ENCODE data around the gene IER3.
A peak's percentile ranks its signal among the peaks of the same experiment; 100 is the strongest.

Gene IER3

DNA sequence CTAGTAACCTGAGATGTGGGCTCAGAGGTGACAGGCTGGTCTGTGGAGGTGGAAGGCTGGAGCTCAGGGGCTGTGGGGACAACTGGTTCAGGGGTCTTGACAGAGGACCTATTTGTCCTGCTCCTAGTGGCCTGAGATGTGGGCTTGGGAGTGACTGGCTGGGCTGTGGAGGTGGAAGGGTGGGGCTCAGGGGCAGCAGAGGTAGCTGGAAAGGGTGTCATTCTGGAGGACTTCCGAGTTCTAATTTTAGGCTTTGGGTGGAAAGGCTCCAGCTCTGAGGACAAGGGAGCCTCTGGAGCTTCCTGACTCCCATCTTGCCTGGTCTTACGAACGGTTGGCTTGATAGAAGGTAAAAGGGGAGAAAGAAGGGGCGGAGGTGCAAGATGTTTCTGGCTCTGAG, 38.7 kb downstream of the IER3 start:
- TF ChIP-seq, protein P1, sequence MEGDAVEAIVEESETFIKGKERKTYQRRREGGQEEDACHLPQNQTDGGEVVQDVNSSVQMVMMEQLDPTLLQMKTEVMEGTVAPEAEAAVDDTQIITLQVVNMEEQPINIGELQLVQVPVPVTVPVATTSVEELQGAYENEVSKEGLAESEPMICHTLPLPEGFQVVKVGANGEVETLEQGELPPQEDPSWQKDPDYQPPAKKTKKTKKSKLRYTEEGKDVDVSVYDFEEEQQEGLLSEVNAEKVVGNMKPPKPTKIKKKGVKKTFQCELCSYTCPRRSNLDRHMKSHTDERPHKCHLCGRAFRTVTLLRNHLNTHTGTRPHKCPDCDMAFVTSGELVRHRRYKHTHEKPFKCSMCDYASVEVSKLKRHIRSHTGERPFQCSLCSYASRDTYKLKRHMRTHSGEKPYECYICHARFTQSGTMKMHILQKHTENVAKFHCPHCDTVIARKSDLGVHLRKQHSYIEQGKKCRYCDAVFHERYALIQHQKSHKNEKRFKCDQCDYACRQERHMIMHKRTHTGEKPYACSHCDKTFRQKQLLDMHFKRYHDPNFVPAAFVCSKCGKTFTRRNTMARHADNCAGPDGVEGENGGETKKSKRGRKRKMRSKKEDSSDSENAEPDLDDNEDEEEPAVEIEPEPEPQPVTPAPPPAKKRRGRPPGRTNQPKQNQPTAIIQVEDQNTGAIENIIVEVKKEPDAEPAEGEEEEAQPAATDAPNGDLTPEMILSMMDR (IDR thresholded peaks at IDR 0.05; ENCODE audit: low read depth, low read length) = no peak
- no peak for DNase-seq (ENCODE audit: low read depth in 2 of 2)
- no peak overlapping the region for H3K4me3 ChIP-seq (replicated peaks in 1 of 2; ENCODE audit: low read depth in 2 of 2, low read length in 2 of 2)

DNA sequence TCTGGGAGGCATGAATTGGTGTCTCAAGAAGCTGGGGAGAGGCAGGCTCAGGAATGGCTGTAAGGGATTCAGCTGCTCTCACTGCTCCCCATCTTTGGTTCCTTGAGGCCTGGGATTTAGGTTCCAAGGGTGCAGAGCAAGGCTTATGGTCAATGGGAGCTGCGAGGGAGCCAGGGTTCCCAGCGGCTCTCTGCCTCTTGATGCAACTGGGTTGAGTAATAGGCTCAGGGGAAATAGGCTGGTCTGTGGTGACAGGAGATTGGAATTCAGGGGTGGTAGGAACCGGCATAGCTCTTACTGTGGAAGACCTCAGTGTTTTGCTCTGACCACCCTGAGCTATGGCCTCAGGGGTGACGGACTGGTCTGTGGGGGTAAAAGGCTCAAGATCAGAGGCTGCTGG, 40.5 kb downstream of the IER3 start:
- no peak overlapping the region for H3K4me3 ChIP-seq (replicated peaks in 1 of 2; ENCODE audit: low read depth in 2 of 2, low read length in 2 of 2)
- TF ChIP-seq, protein P1 (IDR thresholded peaks at IDR 0.05; ENCODE audit: low read depth, low read length) = no peak
- peak in 1 of 2 donors; percentile 45 for DNase-seq (ENCODE audit: low read depth in 2 of 2)

DNA sequence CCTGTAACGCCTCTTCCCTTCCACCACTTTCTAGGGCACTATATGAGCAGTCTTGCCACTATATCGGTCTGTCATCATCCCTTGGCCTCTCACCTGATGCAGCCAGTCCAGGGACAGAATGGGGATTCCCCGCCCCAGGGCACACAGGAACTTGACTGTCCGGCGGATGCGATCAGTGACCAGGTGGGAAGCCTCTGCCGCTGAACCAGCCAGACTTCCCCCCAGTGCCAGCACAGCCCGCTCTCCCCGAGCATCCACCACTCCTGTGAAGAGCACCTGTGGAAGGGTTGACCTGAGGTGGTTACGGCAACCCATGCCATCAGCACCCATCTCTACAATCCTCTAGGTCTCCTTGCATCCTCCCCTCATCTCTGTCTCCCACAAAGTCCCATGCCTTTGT, 41.3 kb downstream of the IER3 start:
- TF ChIP-seq, protein P1 (IDR thresholded peaks at IDR 0.05; ENCODE audit: low read depth, low read length) = no peak
- DNase-seq (ENCODE audit: low read depth in 2 of 2) = no peak
- no peak overlapping the region for H3K4me3 ChIP-seq (replicated peaks in 1 of 2; ENCODE audit: low read depth in 2 of 2, low read length in 2 of 2)

DNA sequence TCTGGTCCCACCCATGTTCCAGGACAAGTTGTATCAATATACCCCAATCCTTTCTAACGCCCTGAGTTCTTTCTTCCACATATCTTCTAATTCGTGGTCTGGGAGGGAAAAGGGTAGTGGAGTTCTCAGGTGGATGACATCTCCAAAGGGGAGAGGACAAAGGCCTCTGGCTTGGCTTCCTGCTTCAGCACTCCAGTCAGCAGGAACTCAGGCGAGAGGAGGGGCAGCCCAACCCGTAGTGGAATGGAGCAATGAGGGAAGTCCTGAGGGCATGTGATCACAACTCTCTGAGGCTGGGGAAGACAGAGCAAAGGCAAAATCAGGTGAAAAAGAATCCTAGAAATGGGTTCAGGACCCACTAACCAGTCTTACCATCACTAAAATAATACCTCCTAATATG, 44.0 kb downstream of the IER3 start:
- DNase-seq (ENCODE audit: low read depth in 2 of 2) = no peak
- TF ChIP-seq, protein P1 (IDR thresholded peaks at IDR 0.05; ENCODE audit: low read depth, low read length) = no peak
- no peak overlapping the region for H3K4me3 ChIP-seq (replicated peaks in 1 of 2; ENCODE audit: low read depth in 2 of 2, low read length in 2 of 2)

DNA sequence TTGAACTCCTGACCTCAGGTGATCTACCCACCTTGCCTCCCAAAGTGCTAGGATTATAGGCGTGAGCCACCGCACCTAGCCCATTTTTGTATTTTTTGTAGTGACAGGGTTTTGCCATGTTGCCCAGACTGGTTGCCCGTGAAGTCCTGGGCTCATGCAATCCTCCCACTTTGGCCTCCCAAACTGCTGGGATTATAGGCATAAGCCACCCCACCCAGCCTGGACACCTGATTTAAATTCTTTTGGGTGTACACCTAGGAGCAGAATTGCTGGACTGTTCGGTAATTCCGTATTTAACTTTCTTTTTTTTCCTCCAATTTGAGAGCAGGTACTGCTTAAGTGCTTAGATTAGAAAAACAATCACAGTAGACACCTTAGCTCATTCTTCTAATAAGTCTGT, 47.9 kb downstream of the IER3 start:
- TF ChIP-seq, protein P1 (IDR thresholded peaks at IDR 0.05; ENCODE audit: low read depth, low read length) = no peak
- no peak for DNase-seq (ENCODE audit: low read depth in 2 of 2)
- H3K4me3 ChIP-seq (replicated peaks in 1 of 2; ENCODE audit: low read depth in 2 of 2, low read length in 2 of 2) = no peak overlapping the region
